Central memory CD4-positive, alpha-beta T cell (primary cell): Measurements from ENCODE around the gene PLEKHD1.
"Not testable (repeated sequence)": the region's sequence is repeated elsewhere in the genome, so short reads cannot be mapped to it uniquely, and the experiment has no call there.

Experiments
- DNase-seq: peaks from one replicate; pipeline ENCODE4 v3.0.0; 2022

PLEKHD1 gene

GRCh38 chr14:69483765-69484443 is 624 bp upstream of the PLEKHD1 start:
- no peak for DNase-seq

GRCh38 chr14:69485315-69485660 is 760 bp downstream of the PLEKHD1 start:
- DNase-seq, result no peak

GRCh38 chr14:69485701-69486100 is 1.2 kb downstream of the PLEKHD1 start:
- DNase-seq, result no peak

- no peak for DNase-seq
Observed at GRCh38 chr14:69487226-69487625, 2.7 kb downstream of the PLEKHD1 start.

GRCh38 chr14:69487771-69488170 is 3.2 kb downstream of the PLEKHD1 start:
- DNase-seq, result no peak

GRCh38 chr14:69489495-69489894 is 5.0 kb downstream of the PLEKHD1 start:
- DNase-seq, result no peak

GRCh38 chr14:69490219-69490918 is 5.8 kb downstream of the PLEKHD1 start:
- DNase-seq, result no peak

GRCh38 chr14:69491193-69491592 is 6.7 kb downstream of the PLEKHD1 start:
- no peak for DNase-seq

GRCh38 chr14:69493038-69493437 is 8.5 kb downstream of the PLEKHD1 start:
- no peak for DNase-seq

- DNase-seq, result no peak
Observed at GRCh38 chr14:69493791-69494190, 9.3 kb downstream of the PLEKHD1 start.

GRCh38 chr14:69495341-69495921 is 10.9 kb downstream of the PLEKHD1 start:
- no peak for DNase-seq

GRCh38 chr14:69497866-69498265 is 13.3 kb downstream of the PLEKHD1 start:
- DNase-seq, result not testable (repeated sequence)

GRCh38 chr14:69498286-69498685 is 13.8 kb downstream of the PLEKHD1 start:
- DNase-seq, result not testable (repeated sequence)

GRCh38 chr14:69499436-69499835 is 14.9 kb downstream of the PLEKHD1 start:
- DNase-seq, result no peak

GRCh38 chr14:69500096-69500495 is 15.6 kb downstream of the PLEKHD1 start:
- no peak for DNase-seq

- DNase-seq, result no peak
Observed at GRCh38 chr14:69500736-69501135, 16.2 kb downstream of the PLEKHD1 start.

GRCh38 chr14:69501423-69501838 is 16.9 kb downstream of the PLEKHD1 start:
- no peak for DNase-seq

GRCh38 chr14:69504775-69505174 is 20.2 kb downstream of the PLEKHD1 start:
- DNase-seq, result no peak

- DNase-seq, result no peak
Observed at GRCh38 chr14:69505338-69506240, 21.1 kb downstream of the PLEKHD1 start.

GRCh38 chr14:69506241-69506595 is 21.7 kb downstream of the PLEKHD1 start:
- no peak for DNase-seq

- DNase-seq, result no peak
Observed at GRCh38 chr14:69518289-69519101, 34.0 kb downstream of the PLEKHD1 start.
